Hippocampal formation (tissue), 2 donors: Measurements from ENCODE around the gene RNF220.
"Not testable (repeated sequence)": the region's sequence is repeated elsewhere in the genome, so short reads cannot be mapped to it uniquely, and the experiment has no call there.

Source experiments
- DNase-seq, 2 donors: peaks; one replicate each; lab custom pipeline; 2025; lab: John Stamatoyannopoulos, UW

Gene RNF220

GRCh38 chr1:44654621-44655187 is 249.6 kb downstream of the RNF220 start:
- no peak for DNase-seq

- DNase-seq = no peak
Measured at GRCh38 chr1:44655609-44656008, 250.6 kb downstream of the RNF220 start.

GRCh38 chr1:44659566-44659965 is 254.5 kb downstream of the RNF220 start:
- no peak for DNase-seq

- DNase-seq = peak; percentile 68 to 83
Measured at GRCh38 chr1:44660176-44660575, 255.1 kb downstream of the RNF220 start.

- DNase-seq = no peak
Measured at GRCh38 chr1:44661781-44662682, 257.0 kb downstream of the RNF220 start.

GRCh38 chr1:44662683-44663030 is 257.6 kb downstream of the RNF220 start:
- no peak for DNase-seq

GRCh38 chr1:44663417-44663816 is 258.4 kb downstream of the RNF220 start:
- DNase-seq = no peak

GRCh38 chr1:44664730-44665370 is 259.8 kb downstream of the RNF220 start:
- no peak for DNase-seq

GRCh38 chr1:44666719-44667118 is 261.7 kb downstream of the RNF220 start:
- not testable (repeated sequence) for DNase-seq

GRCh38 chr1:44670751-44671640 is 265.9 kb downstream of the RNF220 start:
- no peak for DNase-seq

- peak in 1 of 2 donors; percentile 33 for DNase-seq
Measured at GRCh38 chr1:44672254-44672955, 267.4 kb downstream of the RNF220 start.

- no peak for DNase-seq
Measured at GRCh38 chr1:44672961-44673674, 268.1 kb downstream of the RNF220 start.

GRCh38 chr1:44673675-44674112 is 268.6 kb downstream of the RNF220 start:
- no peak for DNase-seq

GRCh38 chr1:44674113-44675000 is 269.3 kb downstream of the RNF220 start, which contains the start of the genes ARMH1 and TMEM53:
Gene ARMH1, plus strand, starts transcription at chr1:44674714. Its CDS starts 14,984 bp downstream, at chr1:44689698.
Gene TMEM53, minus strand, starts transcription at chr1:44674481. Its CDS starts 90 bp downstream, at chr1:44674391.
- peak; percentile 99 for DNase-seq

- no peak for DNase-seq
Measured at GRCh38 chr1:44675186-44675585, 270.1 kb downstream of the RNF220 start.

- DNase-seq = no peak
Measured at GRCh38 chr1:44676484-44677200, 271.6 kb downstream of the RNF220 start.

GRCh38 chr1:44677201-44677766 is 272.2 kb downstream of the RNF220 start:
- no peak for DNase-seq

- DNase-seq = no peak
Measured at GRCh38 chr1:44678120-44678519, 273.1 kb downstream of the RNF220 start.
